IgD-negative memory B cell (primary cell): ENCODE measurements around the gene NSFL1C. TPM values are rescaled to one million over a fixed set of nuclear protein-coding genes. Genes with fewer than 3 reads are reported as not detected.
"Not testable (repeated sequence)": the region's sequence is repeated elsewhere in the genome, so short reads cannot be mapped to it uniquely, and the experiment has no call there.

Experiments
- H3K27ac Mint-ChIP-seq, 3 donors: one replicate each; pipeline ENCODE4 v1.8.0; 2020 to 2022; ENCODE audit warnings: mild to moderate bottlenecking in 3 of 3, mixed read lengths in 3 of 3, moderate library complexity in 1 of 3
- H3K27me3 Mint-ChIP-seq: one replicate; pipeline ENCODE4 v1.8.0; 2021; ENCODE audit warnings: mixed read lengths
- H3K36me3 Mint-ChIP-seq: one replicate; pipeline ENCODE4 v1.8.0; 2020; ENCODE audit warnings: mild to moderate bottlenecking, mixed read lengths
- H3K4me1 Mint-ChIP-seq, 3 donors: one replicate each; pipeline ENCODE4 v1.8.0; 2020 to 2022; ENCODE audit warnings: mixed read lengths in 3 of 3, mild to moderate bottlenecking in 1 of 3
- H3K4me3 Mint-ChIP-seq, 4 donors: one replicate each; pipeline ENCODE4 v1.8.0; 2020 to 2022; ENCODE audit warnings: mild to moderate bottlenecking in 4 of 4, mixed read lengths in 4 of 4, moderate library complexity in 3 of 4
- H3K9me3 Mint-ChIP-seq, 3 donors: one replicate each; pipeline ENCODE4 v1.8.0; 2020 to 2021; ENCODE audit warnings: mixed read lengths in 3 of 3, mild to moderate bottlenecking in 1 of 3
- polyA plus RNA-seq: library from polyadenylated mRNA; unstranded; fragments of 300-500 nt; fragmentation: Illumina TruSeq; gene quantifications from one replicate; pipeline ENCODE4 v1.2.3, GENCODE V29; 2021

The NSFL1C gene
- 112 TPM for polyA plus RNA-seq

DNA sequence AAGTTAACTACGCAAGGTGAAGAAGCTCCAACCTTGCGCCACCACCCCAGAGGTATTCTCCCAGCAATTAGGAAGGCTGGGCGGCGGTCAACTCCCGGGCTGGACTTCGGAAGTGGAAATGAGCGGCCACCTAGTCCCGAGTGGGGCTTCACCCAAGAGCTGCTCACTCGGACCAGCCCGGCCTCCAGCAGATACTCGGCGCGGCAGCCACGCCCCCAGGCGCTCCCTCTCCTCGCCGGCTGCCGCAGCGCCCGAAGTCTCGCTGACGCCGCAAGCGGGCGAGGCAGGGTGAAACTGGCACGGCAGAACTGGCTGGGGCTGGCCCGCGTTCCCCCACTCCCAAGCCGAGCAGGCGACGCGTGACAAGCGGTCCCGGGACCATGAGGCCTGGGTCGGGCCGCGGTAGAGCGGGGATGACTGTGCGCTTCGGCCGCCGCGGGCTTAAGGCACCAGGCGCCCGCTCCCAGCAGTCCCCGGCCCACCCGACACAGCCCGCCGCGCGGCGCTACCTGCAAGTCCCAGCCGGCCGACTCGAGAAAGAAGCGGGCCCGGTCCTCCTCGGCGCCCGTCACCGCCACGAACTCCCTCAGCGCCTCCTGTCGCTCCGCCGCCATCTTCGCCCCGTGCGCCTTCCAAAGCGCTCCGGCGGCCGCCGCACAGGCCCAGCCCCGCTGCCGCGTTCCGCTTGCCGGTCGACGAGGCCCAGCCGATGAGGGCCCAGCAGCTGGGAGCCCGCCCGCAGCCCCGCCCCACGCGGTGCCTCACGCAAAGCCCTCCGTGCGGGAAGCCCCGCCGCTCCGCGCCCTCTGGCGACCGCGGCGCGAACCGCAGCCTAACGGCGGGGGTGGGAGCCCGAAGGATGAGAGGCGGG, at the start of gene NSFL1C:
Gene NSFL1C (minus strand): TSS at position 639 of the 871 bp plus-strand sequence. CDS start 25 bp downstream, at position 614.
- H3K27me3 Mint-ChIP-seq, result no peaks in the 10 kb centered on the region
- H3K4me1 Mint-ChIP-seq, result peaks cover 34 to 55% (median 46%) of the 10 kb centered on the region in 3 donors
- H3K27ac Mint-ChIP-seq, result peak within 1 kb of the TSS; percentile 92 to 99 (median 92)
- H3K4me3 Mint-ChIP-seq, result peak within 1 kb of the TSS; percentile 88 to 94 (median 90)
- H3K9me3 Mint-ChIP-seq, result no peaks in the 10 kb centered on the region
- H3K36me3 Mint-ChIP-seq, result peaks cover 5% of the 10 kb centered on the region

DNA sequence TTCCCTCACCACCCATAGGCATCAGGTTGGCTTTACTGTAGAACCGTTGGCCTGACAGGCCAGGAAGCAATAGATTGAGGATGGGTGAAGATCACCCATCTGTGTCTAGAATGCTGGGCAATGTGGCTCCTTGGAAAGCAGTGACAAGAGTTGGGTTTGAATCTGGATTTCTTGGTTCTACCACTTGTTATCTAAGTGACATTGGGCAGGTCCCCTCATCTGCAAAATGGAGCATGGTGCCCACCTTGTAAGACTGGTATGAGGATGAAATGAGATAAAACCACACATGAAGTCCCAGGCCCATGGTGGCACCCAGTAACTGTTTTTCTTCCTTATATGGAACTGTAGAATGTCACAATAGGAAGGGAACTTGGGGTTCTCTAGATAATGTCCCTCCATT, 47.2 kb upstream of the NSFL1C start:
- Mint-ChIP-seq H3K4me1 (no peaks in the 10 kb centered on the region), H3K4me3 (no peak overlapping the region), H3K36me3 (no peaks in the 10 kb centered on the region), H3K27ac (no peak overlapping the region), H3K27me3 (peaks cover 9% of the 10 kb centered on the region), H3K9me3 (peaks cover 0 to 10% (median 4%) of the 10 kb centered on the region in 3 donors)

GRCh38 chr20:1509237-1509636, 42.6 kb upstream of the NSFL1C start:
- no peaks in the 10 kb centered on the region for H3K36me3 Mint-ChIP-seq
- peaks cover 0 to 10% (median 4%) of the 10 kb centered on the region in 3 donors for H3K9me3 Mint-ChIP-seq
- peaks cover 8% of the 10 kb centered on the region for H3K27me3 Mint-ChIP-seq
- no peaks in the 10 kb centered on the region for H3K4me1 Mint-ChIP-seq
- H3K4me3 Mint-ChIP-seq, result no peak overlapping the region
- no peak overlapping the region for H3K27ac Mint-ChIP-seq

GRCh38 chr20:1508574-1508973, 41.9 kb upstream of the NSFL1C start:
- Mint-ChIP-seq H3K4me1 (no peaks in the 10 kb centered on the region), H3K4me3 (no peak overlapping the region), H3K9me3 (peaks cover 0 to 10% (median 4%) of the 10 kb centered on the region in 3 donors), H3K36me3 (no peaks in the 10 kb centered on the region), H3K27me3 (peaks cover 8% of the 10 kb centered on the region), H3K27ac (no peak overlapping the region)

DNA sequence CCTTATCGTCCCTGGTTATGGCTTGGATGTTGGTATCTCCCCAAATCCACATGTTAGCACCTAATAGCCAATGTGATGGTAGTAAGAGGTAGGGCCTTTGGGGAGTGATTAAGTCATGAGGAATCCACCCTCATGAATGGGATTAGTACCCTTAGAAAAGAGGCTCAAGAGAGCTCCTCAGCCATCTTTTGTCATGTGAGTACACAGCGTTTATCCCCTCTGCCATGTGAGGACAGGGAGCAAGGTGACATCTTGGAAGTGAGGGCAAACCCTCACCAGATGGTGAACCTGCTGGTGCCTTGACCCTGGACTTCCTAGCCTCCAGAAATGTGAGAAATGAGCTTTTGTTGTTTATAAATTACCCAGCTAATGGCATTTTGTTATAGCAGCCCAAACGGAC, 40.6 kb upstream of the NSFL1C start:
- Mint-ChIP-seq H3K36me3 (no peaks in the 10 kb centered on the region), H3K4me1 (peaks cover 0 to 2% (median 2%) of the 10 kb centered on the region in 3 donors), H3K27me3 (peaks cover 12% of the 10 kb centered on the region), H3K9me3 (peaks cover 0 to 4% (median 0%) of the 10 kb centered on the region in 3 donors), H3K27ac (no peak overlapping the region), H3K4me3 (no peak overlapping the region)

GRCh38 chr20:1505871-1506270, 39.2 kb upstream of the NSFL1C start:
- Mint-ChIP-seq H3K4me1 (peaks cover 0 to 2% (median 2%) of the 10 kb centered on the region in 3 donors), H3K36me3 (no peaks in the 10 kb centered on the region), H3K27me3 (peaks cover 14% of the 10 kb centered on the region), H3K4me3 (no peak overlapping the region), H3K27ac (no peak overlapping the region), H3K9me3 (no peaks in the 10 kb centered on the region)

GRCh38 chr20:1505361-1505760, 38.7 kb upstream of the NSFL1C start:
- peaks cover 2% of the 10 kb centered on the region for H3K36me3 Mint-ChIP-seq
- H3K4me1 Mint-ChIP-seq, result peaks cover 0 to 4% (median 2%) of the 10 kb centered on the region in 3 donors
- no peak overlapping the region for H3K27ac Mint-ChIP-seq
- peaks cover 17% of the 10 kb centered on the region for H3K27me3 Mint-ChIP-seq
- no peak overlapping the region for H3K4me3 Mint-ChIP-seq
- H3K9me3 Mint-ChIP-seq, result no peaks in the 10 kb centered on the region

GRCh38 chr20:1503564-1504227, 37.0 kb upstream of the NSFL1C start:
- Mint-ChIP-seq H3K27ac (no peak overlapping the region), H3K9me3 (no peaks in the 10 kb centered on the region), H3K36me3 (peaks cover 3% of the 10 kb centered on the region), H3K27me3 (peaks cover 22% of the 10 kb centered on the region), H3K4me3 (peak overlapping the region in 1 of 4 donors; percentile 41), H3K4me1 (peaks cover 0 to 4% (median 2%) of the 10 kb centered on the region in 3 donors)

GRCh38 chr20:1500496-1500895, 33.8 kb upstream of the NSFL1C start:
- Mint-ChIP-seq H3K4me3 (no peak overlapping the region), H3K9me3 (no peaks in the 10 kb centered on the region), H3K27me3 (peaks cover 23% of the 10 kb centered on the region), H3K27ac (no peak overlapping the region), H3K36me3 (peaks cover 4% of the 10 kb centered on the region), H3K4me1 (peaks cover 0 to 7% (median 2%) of the 10 kb centered on the region in 3 donors)

- Mint-ChIP-seq H3K4me3 (peak overlapping the region in 1 of 4 donors; percentile 49), H3K36me3 (peaks cover 4% of the 10 kb centered on the region), H3K4me1 (peaks cover 6 to 10% (median 7%) of the 10 kb centered on the region in 3 donors), H3K27ac (no peak overlapping the region), H3K9me3 (no peaks in the 10 kb centered on the region), H3K27me3 (peaks cover 23% of the 10 kb centered on the region)
Measured at GRCh38 chr20:1499528-1500420, 33.1 kb upstream of the NSFL1C start.

DNA sequence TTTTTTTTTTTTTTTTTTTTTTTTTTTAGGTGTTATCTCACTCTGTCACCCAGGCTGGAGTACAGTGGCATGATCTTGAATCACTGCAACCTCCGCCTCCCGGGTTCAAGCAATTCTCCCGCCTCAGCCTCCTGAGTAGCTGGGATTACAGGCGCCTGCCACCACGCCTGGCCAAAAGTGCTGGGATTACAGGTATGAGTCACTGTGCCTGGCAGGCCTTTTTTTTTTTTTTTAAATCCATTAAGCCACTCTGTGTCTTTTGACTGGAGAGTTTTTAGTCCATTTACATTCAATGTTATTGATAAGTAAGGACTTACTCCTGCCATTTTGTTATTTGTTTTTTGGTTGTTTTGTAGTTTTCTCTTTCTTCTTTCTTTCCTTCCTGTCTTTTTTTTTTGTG, 30.7 kb upstream of the NSFL1C start:
- Mint-ChIP-seq H3K27me3 (peaks cover 18% of the 10 kb centered on the region), H3K4me1 (peaks cover 18 to 20% (median 20%) of the 10 kb centered on the region in 3 donors)
- not testable (repeated sequence) for H3K4me3 Mint-ChIP-seq, H3K9me3 Mint-ChIP-seq, H3K36me3 Mint-ChIP-seq, H3K27ac Mint-ChIP-seq

DNA sequence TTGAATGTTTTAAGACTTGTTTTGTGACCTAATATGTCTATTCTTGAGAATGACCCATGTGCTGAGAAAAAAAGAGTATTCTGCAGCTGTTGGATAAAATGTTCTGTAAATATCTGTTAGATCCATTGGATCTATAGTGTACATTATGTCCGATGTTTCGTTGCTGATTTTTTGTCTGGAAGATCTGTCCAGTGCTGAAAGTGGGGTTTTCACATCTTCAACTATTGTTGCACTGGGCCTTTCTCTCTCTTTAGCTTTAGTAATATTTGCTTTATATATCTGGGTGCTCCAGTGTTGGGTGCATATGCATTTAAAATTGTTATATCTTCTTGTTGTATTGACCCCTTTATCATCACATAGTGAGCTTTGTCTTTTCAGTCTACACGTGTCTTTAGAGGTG, 30.3 kb upstream of the NSFL1C start:
- H3K27me3 Mint-ChIP-seq, result peaks cover 18% of the 10 kb centered on the region
- peaks cover 8% of the 10 kb centered on the region for H3K36me3 Mint-ChIP-seq
- H3K4me1 Mint-ChIP-seq, result peaks cover 22 to 24% (median 23%) of the 10 kb centered on the region in 3 donors
- H3K27ac Mint-ChIP-seq, result no peak overlapping the region
- H3K4me3 Mint-ChIP-seq, result no peak overlapping the region
- H3K9me3 Mint-ChIP-seq, result no peaks in the 10 kb centered on the region

DNA sequence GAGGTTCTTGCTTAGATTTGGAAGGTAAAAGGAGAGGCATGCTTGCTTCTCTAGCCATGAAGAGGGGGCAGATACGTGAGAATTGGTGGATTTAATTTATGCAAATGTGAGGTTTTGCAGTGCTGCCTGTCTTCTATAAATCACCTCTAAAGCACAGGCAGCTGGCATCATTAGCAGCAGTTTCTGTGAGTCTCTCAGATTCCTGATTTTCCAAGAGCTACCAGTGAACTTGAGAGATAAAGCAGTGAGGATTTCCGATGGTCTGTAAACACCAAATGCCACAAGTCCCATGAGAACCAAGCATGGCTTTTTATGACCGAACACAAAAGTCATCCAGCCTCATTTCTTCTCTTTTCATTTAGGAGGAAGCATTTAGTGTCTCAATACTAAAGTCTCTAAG, 27.8 kb upstream of the NSFL1C start:
- peaks cover 5% of the 10 kb centered on the region for H3K36me3 Mint-ChIP-seq
- peak overlapping the region in 1 of 4 donors; percentile 63 for H3K4me3 Mint-ChIP-seq
- no peaks in the 10 kb centered on the region for H3K9me3 Mint-ChIP-seq
- peaks cover 22 to 31% (median 29%) of the 10 kb centered on the region in 3 donors for H3K4me1 Mint-ChIP-seq
- peaks cover 6% of the 10 kb centered on the region for H3K27me3 Mint-ChIP-seq
- no peak overlapping the region for H3K27ac Mint-ChIP-seq

DNA sequence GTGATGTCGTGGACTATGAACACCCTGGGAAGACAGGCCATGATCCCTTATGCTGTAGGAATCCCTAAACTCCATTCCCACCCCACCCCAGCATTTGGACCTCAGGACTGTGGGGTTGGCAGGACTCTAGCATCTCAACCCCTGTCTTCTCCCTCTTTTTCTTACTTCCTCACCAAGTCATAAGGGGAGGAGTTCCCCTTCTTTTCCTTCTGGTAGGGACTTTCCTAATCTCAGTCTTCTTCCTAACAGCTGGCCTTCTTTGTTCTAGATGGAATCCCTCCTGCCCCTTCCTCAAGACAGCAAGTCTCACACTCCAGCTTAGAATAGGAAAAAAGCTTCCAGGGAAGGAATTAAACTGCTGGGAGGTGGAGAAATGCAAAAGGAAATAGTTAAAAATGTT, 26.9 kb upstream of the NSFL1C start:
- H3K27me3 Mint-ChIP-seq, result peaks cover 4% of the 10 kb centered on the region
- no peak overlapping the region for H3K27ac Mint-ChIP-seq
- no peak overlapping the region for H3K4me3 Mint-ChIP-seq
- H3K4me1 Mint-ChIP-seq, result peaks cover 22 to 31% (median 29%) of the 10 kb centered on the region in 3 donors
- no peaks in the 10 kb centered on the region for H3K9me3 Mint-ChIP-seq
- peaks cover 5% of the 10 kb centered on the region for H3K36me3 Mint-ChIP-seq
